GM23338 (cell line): ENCODE data around the gene HS6ST1. TPM values are rescaled to one million over a fixed set of nuclear protein-coding genes. Genes with fewer than 3 reads are reported as not detected.

ENCODE experiments used
- ATAC-seq: fragments of 200-7000 bp; cut with Tn5 transposase; 3 replicates; pipeline ENCODE4 v1.9.1; 2020
- DNase-seq: peaks from one replicate; pipeline ENCODE4 v3.0.0-alpha.2; 2015; ENCODE audit warnings: low spot score
- H2AFZ ChIP-seq: fragments of 200-600 bp; sonication (generic); 2 replicates; pipeline ENCODE4 v1.8.0; 2016; ENCODE audit warnings: antibody characterized with exemption, mild to moderate bottlenecking, moderate library complexity
- H3F3A ChIP-seq: fragments of 200-600 bp; sonication (generic); replicated peaks from 2 replicates; pipeline ENCODE4 v1.8.0; 2017; ENCODE audit warnings: antibody characterized with exemption, mixed run types, low read depth
- H3K27ac ChIP-seq: fragments of 200-600 bp; sonication (generic); 2 replicates; pipeline ENCODE4 v1.6.1; 2016; ENCODE audit warnings: low read depth
- H3K27me3 ChIP-seq: fragments of 200-600 bp; sonication (generic); 2 replicates; pipeline ENCODE4 v1.8.0; 2016; ENCODE audit warnings: mild to moderate bottlenecking, mixed run types, moderate library complexity; ENCODE audit not compliant: insufficient read depth
- H3K36me3 ChIP-seq: fragments of 200-600 bp; sonication (generic); 2 replicates; pipeline ENCODE4 v1.8.0; 2016; ENCODE audit warnings: mild to moderate bottlenecking; ENCODE audit not compliant: insufficient read depth
- H3K4me1 ChIP-seq: fragments of 200-600 bp; sonication (generic); 2 replicates; pipeline ENCODE4 v1.8.0; 2016; ENCODE audit warnings: mild to moderate bottlenecking, moderate library complexity; ENCODE audit not compliant: insufficient read depth
- H3K4me2 ChIP-seq: fragments of 200-600 bp; sonication (generic); 2 replicates; pipeline ENCODE4 v1.7.1; 2017; ENCODE audit warnings: mixed run types
- H3K4me3 ChIP-seq: fragments of 200-600 bp; sonication (generic); 2 replicates; pipeline ENCODE4 v1.6.1; 2016; ENCODE audit warnings: mixed run types
- H3K79me2 ChIP-seq: fragments of 200-600 bp; sonication (generic); replicated peaks from 2 replicates; pipeline ENCODE4 v1.8.0; 2017; ENCODE audit warnings: mild to moderate bottlenecking; ENCODE audit not compliant: insufficient read depth
- H3K9me2 ChIP-seq: fragments of 200-600 bp; sonication (generic); 2 replicates; pipeline ENCODE4 v1.8.0; 2017; ENCODE audit not compliant: insufficient read depth
- H4K20me1 ChIP-seq: fragments of 200-600 bp; sonication (generic); replicated peaks from 2 replicates; pipeline ENCODE4 v1.8.0; 2017; ENCODE audit warnings: mild to moderate bottlenecking; ENCODE audit not compliant: insufficient read depth
- H3K27ac Mint-ChIP-seq: 2 replicates; pipeline ENCODE4 v1.8.0; 2020; ENCODE audit warnings: inconsistent platforms, mild to moderate bottlenecking, moderate library complexity, mixed read lengths
- H3K27me3 Mint-ChIP-seq: 3 replicates; pipeline ENCODE4 v1.8.0; 2022; ENCODE audit warnings: low read depth, mild to moderate bottlenecking, moderate library complexity, mixed read lengths, inconsistent platforms; ENCODE audit not compliant: insufficient read depth, poor library complexity
- H3K36me3 Mint-ChIP-seq: 3 replicates; pipeline ENCODE4 v1.8.0; 2021; ENCODE audit warnings: low read depth, mild to moderate bottlenecking, inconsistent platforms, moderate library complexity, mixed read lengths
- H3K4me1 Mint-ChIP-seq: 3 replicates; pipeline ENCODE4 v1.8.0; 2020; ENCODE audit warnings: mild to moderate bottlenecking, inconsistent platforms, mixed read lengths
- H3K4me3 Mint-ChIP-seq: 3 replicates; pipeline ENCODE4 v1.8.0; 2021; ENCODE audit warnings: moderate library complexity, mild to moderate bottlenecking, inconsistent platforms, mixed read lengths
- H3K9me3 Mint-ChIP-seq: 3 replicates; pipeline ENCODE4 v1.8.0; 2020; ENCODE audit warnings: moderate library complexity, mild to moderate bottlenecking, inconsistent platforms, mixed read lengths
- JUNB ChIP-seq: IDR thresholded peaks from one replicate; pipeline ENCODE4 v1.6.1; 2016; ENCODE audit warnings: antibody characterized with exemption; ENCODE audit not compliant: unreplicated experiment
- NANOG ChIP-seq: IDR thresholded peaks from 2 replicates; pipeline ENCODE4 v1.6.1; 2016; ENCODE audit warnings: antibody characterized with exemption, borderline replicate concordance
- POLR2AphosphoS5 ChIP-seq: IDR thresholded peaks from 2 replicates; pipeline ENCODE4 v1.6.1; 2016; ENCODE audit warnings: antibody characterized with exemption, low read depth
- STAT1 ChIP-seq: IDR thresholded peaks from one replicate; pipeline ENCODE4 v1.6.1; 2016; ENCODE audit warnings: antibody characterized with exemption; ENCODE audit not compliant: unreplicated experiment
- polyA plus RNA-seq: library from polyadenylated mRNA; unstranded; fragments of >200 nt; fragmentation: Nextera tagmentation; extraction: Ambion mirVana; gene quantifications from 2 replicates; pipeline ENCODE4 v1.2.1, GENCODE V29; 2016
- total RNA-seq: library from RNA; depleted of rRNA; stranded (reverse); fragments of >200 nt; shearing (Covaris generic); gene quantifications from 2 replicates; pipeline ENCODE4 v1.2.3, GENCODE V29; 2014
- TF ChIP-seq, protein P1 (sequence below): IDR thresholded peaks from 2 replicates; pipeline ENCODE4 v1.6.1; 2016; ENCODE audit warnings: antibody characterized with exemption
- TF ChIP-seq, protein P2 (sequence below): IDR thresholded peaks from one replicate; pipeline ENCODE4 v1.6.1; 2018; ENCODE audit warnings: antibody characterized with exemption; ENCODE audit not compliant: unreplicated experiment

Gene HS6ST1
- total and polyA plus RNA-seq, 2 experiments from 2014 or later: 21.1 to 106 TPM

DNA sequence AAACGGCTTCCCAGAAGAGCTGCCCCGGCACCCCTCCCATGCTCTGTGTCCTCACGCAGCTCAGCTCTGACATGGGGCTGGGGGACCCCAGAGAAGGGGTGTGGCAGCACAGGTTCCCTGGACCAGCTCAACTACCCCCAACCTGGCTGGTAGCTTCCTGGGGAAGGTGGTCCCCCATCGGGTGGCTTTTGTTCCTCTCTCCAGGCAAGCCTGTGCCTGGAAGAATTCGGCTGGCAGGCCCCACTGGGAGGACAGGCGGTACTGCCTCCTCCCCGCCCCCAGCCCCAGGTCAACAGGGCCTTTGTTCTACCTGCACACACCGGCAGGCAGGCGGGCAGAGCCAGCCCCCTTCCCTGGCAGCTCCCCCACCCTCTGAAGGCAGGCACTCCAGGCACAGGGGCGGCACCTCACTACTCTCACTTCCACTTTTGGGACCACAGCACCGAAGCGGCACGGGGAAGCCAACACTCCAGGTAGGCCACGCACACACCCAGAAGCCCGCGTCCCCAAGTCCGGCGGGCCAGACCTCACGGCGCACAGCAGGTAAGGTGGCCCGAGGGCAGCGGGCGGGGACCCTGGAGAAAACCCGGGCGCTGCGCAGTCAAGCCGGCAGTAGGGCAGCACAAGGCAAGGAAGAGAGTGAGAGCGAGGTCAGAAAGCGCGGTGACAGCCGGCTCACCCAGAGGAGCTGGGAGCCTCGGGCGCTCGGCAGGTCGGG, 1.3 kb downstream of the HS6ST1 start:
- Mint-ChIP-seq H3K4me3 (peak overlapping the region; percentile 88), H3K27me3 (peaks cover 24% of the 10 kb centered on the region), H3K9me3 (no peaks in the 10 kb centered on the region), H3K4me1 (peaks cover 40% of the 10 kb centered on the region), H3K36me3 (peaks cover 14% of the 10 kb centered on the region), H3K27ac (no peak overlapping the region; the same call in 1 of the 2 replicates)
- no peaks in the 10 kb centered on the region for H3F3A ChIP-seq
- DNase-seq: peak; percentile 64
- peak overlapping the region; percentile 94 for H3K4me3 ChIP-seq
- H3K9me2 ChIP-seq: no peaks in the 10 kb centered on the region
- peak; percentile 17; the same call in 1 of the 2 replicates for TF ChIP-seq POLR2AphosphoS5
- TF ChIP-seq JUNB: no peak
- H4K20me1 ChIP-seq: peaks cover 48% of the 10 kb centered on the region
- H3K27me3 ChIP-seq: peaks cover 23% of the 10 kb centered on the region
- ATAC-seq: peak; percentile 36
- H3K36me3 ChIP-seq: no peaks in the 10 kb centered on the region
- H3K4me2 ChIP-seq: peak overlapping the region; percentile 98
- H3K27ac ChIP-seq: no peak overlapping the region
- H2AFZ ChIP-seq: no peak overlapping the region
- peaks cover 34% of the 10 kb centered on the region for H3K4me1 ChIP-seq
- H3K79me2 ChIP-seq: peaks cover 57% of the 10 kb centered on the region

DNA sequence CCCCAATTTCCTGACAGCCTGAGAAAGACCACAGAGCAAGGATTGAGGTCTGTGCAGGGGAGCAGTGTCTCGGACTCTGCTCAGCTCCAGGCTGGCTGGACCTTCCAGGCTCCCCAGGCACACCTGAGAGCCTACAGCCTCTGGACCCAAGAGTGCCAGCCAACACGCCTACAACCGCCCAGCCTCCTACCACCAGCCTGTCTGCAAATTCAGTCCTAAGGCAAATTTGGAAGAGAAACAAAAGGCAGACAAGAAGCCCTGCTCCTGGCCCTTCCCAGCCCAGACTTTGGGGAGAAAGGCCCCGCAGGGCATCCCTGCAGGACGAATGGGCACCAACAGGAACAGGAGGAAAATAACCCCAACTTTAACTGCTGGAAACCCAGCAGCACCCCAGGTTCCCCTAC, 1.9 kb downstream of the HS6ST1 start:
- ATAC-seq: no peak
- Histone ChIP-seq H3F3A (no peaks in the 10 kb centered on the region), H3K9me2 (no peaks in the 10 kb centered on the region), H3K4me2 (peak overlapping the region; percentile 98), H3K4me3 (peak overlapping the region; percentile 94), H3K79me2 (peaks cover 62% of the 10 kb centered on the region), H3K27me3 (peaks cover 23% of the 10 kb centered on the region), H2AFZ (no peak overlapping the region), H3K4me1 (peaks cover 34% of the 10 kb centered on the region), H4K20me1 (peaks cover 53% of the 10 kb centered on the region), H3K27ac (no peak overlapping the region), H3K36me3 (no peaks in the 10 kb centered on the region)
- H3K4me1 Mint-ChIP-seq: peaks cover 43% of the 10 kb centered on the region
- H3K9me3 Mint-ChIP-seq: no peaks in the 10 kb centered on the region
- peak overlapping the region; percentile 88 for H3K4me3 Mint-ChIP-seq
- DNase-seq: no peak
- no peak overlapping the region for H3K27ac Mint-ChIP-seq
- H3K27me3 Mint-ChIP-seq: peaks cover 24% of the 10 kb centered on the region
- H3K36me3 Mint-ChIP-seq: peaks cover 14% of the 10 kb centered on the region
- TF ChIP-seq, protein P1, sequence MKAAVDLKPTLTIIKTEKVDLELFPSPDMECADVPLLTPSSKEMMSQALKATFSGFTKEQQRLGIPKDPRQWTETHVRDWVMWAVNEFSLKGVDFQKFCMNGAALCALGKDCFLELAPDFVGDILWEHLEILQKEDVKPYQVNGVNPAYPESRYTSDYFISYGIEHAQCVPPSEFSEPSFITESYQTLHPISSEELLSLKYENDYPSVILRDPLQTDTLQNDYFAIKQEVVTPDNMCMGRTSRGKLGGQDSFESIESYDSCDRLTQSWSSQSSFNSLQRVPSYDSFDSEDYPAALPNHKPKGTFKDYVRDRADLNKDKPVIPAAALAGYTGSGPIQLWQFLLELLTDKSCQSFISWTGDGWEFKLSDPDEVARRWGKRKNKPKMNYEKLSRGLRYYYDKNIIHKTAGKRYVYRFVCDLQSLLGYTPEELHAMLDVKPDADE: no peak
- TF ChIP-seq JUNB (no peak), NANOG (no peak), STAT1 (no peak)
- TF ChIP-seq, protein P2, sequence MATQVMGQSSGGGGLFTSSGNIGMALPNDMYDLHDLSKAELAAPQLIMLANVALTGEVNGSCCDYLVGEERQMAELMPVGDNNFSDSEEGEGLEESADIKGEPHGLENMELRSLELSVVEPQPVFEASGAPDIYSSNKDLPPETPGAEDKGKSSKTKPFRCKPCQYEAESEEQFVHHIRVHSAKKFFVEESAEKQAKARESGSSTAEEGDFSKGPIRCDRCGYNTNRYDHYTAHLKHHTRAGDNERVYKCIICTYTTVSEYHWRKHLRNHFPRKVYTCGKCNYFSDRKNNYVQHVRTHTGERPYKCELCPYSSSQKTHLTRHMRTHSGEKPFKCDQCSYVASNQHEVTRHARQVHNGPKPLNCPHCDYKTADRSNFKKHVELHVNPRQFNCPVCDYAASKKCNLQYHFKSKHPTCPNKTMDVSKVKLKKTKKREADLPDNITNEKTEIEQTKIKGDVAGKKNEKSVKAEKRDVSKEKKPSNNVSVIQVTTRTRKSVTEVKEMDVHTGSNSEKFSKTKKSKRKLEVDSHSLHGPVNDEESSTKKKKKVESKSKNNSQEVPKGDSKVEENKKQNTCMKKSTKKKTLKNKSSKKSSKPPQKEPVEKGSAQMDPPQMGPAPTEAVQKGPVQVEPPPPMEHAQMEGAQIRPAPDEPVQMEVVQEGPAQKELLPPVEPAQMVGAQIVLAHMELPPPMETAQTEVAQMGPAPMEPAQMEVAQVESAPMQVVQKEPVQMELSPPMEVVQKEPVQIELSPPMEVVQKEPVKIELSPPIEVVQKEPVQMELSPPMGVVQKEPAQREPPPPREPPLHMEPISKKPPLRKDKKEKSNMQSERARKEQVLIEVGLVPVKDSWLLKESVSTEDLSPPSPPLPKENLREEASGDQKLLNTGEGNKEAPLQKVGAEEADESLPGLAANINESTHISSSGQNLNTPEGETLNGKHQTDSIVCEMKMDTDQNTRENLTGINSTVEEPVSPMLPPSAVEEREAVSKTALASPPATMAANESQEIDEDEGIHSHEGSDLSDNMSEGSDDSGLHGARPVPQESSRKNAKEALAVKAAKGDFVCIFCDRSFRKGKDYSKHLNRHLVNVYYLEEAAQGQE: no peak
